HG03097 (cell line): ENCODE data around the gene MROH9.

Experiments
- ATAC-seq: cut with Tn5 transposase; IDR thresholded peaks from one replicate; pipeline ENCODE4 v1.9.1; 2021; ENCODE audit not compliant: unreplicated experiment, low FRiP score

Gene MROH9

DNA sequence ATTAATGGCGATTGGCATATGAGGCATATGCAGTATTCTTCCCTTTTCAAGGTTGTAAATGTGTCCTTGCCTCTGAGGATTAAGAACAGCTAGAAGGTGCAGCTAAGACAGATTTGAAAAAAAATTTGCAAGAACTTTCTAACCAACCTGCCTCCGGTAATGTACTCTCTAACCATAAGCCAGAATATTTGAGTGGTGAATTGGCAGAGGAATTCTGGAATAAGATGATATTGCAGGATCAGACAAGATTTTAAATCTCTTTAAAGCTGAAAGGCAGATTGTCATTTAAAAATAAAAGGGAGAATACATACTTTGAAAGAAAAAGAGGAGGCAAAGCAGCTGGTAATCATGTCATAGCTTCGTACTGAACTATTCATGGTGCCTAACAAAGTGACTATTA, 29.2 kb downstream of the MROH9 start:
- ATAC-seq, result no peak

DNA sequence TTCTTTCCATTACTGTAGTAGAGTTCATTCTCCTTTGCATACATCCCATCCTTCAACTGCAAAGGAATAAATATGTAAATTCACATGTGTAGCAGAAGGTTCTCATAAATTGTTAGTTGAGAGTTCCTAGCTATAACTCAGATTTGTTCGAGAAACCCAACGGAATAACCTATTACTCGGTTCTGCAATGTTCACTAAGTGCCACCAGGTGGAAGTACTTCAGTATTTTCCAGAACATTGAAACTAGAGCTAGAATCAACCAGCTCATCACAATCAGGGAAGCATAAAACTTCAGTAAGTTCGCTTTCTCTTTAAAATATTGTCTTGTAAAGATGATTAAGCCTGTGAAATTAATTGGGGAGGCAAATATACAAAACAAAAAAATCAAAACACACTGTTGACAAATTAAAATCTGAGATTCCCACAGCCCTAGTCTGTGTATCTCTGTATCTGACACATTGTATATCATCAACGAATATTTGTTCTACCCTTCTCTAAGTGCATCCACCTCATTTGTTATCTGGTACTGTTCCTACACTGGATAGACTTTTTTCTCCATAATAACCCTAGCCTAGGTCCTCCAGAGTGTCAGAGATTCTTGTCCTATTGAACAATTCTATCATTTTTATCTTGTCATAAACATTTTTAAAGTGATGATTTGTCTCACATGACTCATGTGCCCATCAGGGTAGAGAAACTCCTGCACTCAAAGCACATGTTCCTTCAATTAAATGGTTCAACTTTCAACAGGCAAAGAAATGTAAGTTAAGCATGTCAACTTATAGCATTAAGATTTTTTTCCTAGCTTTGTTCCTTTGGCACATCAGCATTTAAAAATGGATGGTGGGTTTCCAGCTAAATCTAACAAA, 31.9 kb downstream of the MROH9 start:
- ATAC-seq, result no peak

DNA sequence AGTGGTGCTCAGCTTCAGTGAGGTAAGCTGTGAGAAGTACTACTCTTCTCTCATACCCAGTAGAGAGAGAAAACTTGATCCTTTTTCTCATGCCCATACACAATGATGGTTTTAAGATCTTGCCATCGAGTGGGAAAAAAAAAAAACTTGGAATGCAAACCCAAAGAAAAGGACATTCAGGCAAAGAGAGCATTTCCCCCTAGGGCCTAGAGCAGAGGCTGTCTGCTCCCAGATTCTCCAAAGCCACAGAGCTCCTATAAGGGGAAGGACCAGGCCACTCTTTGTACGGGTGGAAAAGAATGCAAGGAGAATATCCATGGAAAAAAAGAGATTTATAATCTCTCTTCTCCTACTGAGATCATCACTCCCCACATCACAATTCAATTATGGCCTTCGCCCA, 34.9 kb downstream of the MROH9 start:
- no peak for ATAC-seq

DNA sequence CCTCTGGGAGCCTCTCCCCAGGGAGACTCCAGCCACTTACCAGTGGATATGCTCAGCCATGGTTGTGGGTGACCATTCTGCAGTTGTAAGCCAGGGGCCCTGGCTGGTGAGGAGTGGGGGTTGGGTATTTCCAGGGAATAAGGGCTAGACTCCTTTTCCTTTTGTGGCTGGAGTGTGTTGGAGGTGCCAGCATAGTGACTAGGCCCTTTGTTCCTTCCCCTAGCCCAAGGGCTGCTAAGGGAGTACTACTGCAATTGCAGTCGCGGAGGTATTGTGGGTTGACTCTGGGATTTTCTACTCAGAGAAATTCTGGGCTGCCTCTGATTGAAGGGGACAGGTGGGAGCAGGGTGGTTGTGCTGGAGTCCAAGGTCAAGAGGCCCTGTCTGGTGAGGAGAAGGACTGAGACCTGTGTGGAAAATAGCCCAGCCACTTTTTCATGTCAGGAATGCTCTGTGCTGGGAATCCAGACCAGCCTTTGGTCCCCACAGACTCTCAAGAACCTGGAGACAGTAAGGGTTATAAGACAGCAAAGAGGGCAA, 43.1 kb downstream of the MROH9 start:
- no peak for ATAC-seq

DNA sequence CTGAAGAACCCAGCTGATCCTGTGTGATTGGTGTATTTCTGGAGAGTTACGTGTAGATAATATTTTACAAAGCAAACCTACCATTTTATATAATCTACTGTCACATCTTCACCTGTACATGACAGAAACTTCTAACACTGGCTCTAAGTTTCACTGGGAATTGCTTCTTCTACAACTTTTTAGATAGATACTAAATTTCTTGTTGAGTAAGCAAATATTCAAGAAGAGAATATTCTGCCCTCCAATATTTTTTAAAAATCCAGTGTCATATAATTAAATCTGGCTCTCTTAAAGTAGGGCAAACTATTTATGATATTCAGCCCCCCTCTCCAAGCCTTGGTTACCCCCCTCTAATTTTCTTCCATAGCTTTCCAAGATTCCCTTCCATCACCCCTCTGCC, 50.1 kb downstream of the MROH9 start:
- no peak for ATAC-seq

DNA sequence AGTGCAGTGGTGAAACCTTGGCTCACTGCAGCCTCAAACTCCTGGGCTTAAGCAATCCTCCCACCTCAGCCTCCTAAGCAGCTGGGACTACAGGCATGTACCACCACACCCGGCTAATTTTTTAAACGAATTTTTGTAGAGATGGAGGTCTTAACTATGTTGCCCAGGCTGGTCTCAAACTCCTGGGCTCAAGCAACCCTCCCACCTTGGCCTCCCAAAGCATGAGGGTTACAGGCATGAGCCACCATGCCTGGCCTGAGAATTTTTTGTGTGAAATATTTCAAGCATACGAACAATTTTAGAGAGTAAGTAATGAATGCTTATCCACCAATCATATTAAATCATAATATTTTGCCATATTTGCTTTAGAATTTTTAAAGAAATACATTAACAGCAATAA, 51.6 kb downstream of the MROH9 start:
- ATAC-seq, result no peak

DNA sequence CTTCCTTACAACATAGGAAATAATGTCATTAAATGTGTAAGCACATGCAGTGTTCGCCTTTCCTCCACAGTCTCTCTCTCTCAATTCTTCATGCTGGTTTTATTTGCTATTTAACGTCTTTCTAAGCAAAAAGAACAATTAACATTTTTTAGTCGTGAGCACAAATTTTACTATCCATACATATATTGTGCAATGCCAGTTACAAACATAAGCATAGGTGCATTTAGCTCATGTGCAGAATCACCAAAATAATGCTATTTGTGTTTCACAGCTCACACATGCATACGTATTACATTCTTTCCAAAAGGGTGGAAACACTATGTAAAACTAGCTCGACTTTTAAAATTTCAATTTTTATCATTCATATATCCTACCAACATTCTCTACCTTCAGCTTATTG, 52.1 kb downstream of the MROH9 start:
- no peak for ATAC-seq

DNA sequence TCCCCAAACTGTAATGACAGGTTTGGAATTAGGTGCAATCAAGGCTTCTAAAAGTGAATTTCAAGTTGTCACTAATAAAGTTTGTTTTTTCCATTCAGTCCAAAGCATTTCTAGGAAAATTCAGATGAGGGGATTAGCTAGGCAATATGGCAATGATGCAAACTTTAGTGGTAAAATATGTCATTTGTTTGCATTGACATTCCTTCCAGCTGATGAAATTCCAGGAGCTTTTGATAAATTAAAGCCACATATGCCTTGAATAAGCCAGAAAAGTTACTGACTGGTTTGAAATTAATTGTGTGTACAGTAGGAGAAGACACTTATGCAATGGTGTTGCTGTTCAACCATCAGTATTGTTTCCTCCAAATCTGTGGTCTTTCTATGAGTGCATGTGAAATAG, 57.8 kb downstream of the MROH9 start:
- ATAC-seq, result no peak

DNA sequence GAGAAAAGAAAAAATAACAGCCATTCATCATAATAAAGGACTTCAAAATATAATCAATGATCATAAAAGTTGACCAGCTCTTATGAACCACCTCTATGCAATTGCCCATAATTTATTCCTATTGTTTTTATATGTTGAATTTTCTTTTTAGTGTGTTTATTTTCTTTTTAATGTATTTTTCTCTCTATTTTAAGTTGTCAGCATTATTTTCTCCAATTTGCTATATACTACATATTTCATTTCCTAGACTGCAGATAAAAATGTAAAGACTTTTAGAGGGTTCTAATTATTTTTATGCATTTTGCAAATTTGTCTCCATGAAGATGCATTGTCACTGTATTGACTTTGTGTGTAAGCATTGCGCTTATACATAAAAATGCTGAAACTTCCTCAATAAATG, 58.4 kb downstream of the MROH9 start:
- ATAC-seq, result no peak

DNA sequence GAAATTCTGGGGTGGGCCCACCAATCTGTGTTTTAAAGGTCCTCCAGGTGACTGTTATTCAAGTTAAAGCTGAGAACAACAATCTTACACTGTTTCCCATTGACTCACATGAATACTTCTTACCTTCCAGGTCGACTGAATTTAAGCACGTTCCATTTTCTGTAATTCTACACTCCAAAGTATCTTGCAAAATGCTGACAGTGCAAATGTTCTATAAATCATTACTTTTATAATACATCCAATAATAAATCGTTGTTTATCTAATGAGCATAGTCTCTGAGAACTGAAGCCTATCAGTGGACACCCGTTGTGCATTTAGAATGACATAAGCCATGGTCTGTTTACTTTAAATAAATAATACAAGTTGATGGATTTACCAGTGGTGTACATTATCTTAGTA, 79.5 kb downstream of the MROH9 start:
- no peak for ATAC-seq

DNA sequence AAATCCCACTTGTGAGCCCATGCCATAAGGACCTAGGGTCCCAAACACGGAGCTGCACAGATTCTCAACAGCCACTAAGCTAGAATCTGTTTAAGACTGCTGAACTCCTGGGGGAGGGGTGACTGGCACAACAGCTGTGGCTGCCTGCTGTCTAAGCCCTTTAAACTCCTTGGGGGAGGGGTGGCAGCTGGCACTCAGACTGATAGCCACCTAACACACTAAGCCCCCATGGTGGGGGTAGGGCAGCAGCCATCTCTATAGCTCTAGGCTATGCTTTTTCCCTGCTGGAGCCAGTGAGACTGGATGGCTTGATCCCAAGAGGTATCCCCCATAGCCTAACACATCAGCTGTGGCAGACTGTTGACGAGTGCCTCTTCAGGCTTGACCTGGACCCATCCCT, 82.1 kb downstream of the MROH9 start:
- no peak for ATAC-seq

DNA sequence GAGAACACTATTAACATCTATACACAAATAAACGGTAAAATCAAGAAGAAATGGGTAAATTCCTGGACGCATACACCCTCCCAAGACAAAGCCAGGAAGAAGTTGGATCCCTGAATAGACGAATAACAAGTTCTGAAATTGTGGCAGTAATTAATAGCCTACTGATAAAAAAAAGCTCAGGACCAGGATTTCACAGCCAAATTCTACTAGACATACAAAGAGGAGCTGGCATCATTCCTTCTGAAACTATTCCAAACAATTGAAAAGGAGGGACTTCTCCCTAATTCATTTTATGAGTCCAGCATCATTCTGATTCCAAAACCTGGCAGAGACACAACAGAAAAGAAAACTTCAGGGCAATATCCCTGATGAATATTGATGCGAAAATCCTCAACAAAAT, 84.6 kb downstream of the MROH9 start:
- ATAC-seq, result no peak

DNA sequence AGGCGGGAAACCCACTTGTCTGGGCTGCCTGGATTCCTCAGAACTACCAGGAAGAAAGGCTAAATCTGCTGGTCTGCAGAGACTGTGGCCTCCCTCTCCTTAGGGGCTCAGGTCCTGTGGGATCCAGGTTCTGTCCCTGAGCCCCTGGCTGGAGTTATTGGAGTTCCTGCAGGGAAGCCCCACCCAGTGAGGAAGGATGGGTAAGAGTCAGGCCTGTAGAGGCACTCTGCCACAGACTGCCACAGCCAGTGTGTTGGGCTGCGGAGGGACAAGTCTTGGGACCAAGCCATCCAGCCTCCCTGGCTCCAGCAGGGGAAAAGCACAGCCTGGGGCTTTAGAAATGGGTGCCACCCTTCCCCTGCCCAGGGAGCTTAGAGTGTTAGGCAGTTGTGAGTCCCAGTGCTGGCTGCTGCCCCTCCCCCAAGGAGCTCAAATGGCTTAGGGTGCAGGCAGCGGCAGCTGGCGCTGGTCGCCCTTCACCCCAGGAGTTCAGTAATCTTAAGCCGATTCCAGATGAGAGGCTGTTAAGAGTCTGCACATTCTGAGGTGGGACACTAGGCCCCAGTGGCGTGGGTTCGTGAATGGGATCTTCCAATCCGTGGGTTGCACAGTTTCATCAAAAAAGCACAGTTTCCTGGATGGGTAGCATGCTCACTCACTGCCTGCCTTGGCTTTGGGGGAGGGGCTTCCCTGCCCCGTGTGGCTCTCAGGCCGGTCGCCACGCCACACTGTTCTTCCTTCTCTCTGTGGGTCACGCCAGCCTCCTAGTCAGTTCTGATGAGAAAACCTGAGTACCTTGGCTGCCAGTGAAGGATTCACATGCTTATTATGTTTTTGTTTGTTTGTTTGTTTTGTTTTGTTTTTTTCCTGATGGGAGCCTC, 97.7 kb downstream of the MROH9 start:
- no peak for ATAC-seq

DNA sequence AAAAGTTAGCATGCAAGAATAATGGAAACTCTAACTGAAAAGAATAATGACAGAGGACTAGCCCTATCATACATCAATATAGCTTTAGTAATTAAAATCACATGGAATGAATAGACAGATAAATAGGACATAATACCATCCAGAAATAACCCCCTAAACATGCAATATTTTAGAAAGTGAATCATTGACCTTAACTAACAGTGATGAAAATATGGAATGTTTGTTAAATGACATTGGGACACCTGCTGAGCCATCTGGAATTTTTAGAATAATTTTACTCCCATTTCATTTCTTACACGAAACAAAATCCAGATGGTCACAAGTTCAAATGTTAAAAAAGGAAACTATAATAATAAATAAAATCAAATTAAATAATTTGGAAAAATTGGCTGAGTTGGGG, 102.3 kb downstream of the MROH9 start:
- ATAC-seq, result no peak

DNA sequence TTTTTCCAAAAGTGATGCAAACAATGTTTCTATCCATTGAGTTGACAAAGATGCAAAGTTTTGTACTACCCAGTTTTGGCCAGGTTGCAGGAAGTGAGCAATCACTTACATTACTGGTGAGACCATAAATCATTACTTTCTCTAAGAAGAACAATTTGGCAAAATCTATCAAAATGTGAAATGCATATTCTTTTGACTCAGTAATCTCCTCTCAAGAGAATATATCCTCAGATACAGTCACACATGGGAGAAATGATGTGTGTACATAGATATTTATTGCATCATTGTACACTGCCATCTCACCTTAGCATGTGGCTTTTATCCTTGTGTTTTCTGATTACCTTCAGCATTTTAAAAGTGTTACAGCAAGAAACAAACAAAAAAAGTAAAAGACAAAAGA, 103.0 kb downstream of the MROH9 start:
- ATAC-seq, result no peak

DNA sequence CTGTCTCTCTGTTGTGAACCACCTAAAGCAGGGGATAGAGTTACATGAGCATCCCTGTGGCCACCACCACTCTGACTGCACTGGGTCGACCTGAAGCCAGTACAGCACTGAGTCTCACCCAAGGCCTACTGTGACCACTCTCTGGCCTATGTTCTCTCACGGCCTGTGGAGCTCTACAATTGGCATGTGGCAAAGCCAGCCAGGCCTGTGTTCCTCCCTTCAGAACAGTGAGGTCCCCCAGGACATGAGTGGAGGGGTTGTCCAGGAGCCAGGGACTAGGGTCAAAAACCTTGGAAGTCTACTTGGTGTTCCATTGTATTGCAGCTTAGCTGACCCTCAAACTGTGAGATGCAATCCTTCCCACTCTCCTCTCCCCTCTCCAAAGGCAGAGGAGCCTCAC, 112.7 kb downstream of the MROH9 start:
- no peak for ATAC-seq

DNA sequence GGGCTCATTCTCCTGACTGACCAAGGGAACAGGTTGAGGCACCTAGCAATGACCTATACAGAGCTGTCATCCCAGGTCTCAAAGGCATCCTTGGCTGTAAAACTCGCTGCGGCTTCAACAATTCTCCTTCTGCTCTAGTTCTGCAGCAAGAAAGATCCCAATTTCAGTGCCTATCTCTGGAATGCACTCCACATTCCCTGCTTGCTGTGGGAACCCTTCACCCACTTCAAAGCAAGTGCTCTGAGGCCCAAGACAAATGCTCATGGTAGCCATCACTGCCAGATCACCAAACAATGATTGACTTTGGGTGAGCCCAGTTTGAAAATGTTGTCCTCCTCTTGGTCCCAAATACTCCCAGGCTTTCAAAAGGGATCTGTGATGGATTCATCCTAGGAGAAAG, 117.6 kb downstream of the MROH9 start:
- ATAC-seq, result no peak

DNA sequence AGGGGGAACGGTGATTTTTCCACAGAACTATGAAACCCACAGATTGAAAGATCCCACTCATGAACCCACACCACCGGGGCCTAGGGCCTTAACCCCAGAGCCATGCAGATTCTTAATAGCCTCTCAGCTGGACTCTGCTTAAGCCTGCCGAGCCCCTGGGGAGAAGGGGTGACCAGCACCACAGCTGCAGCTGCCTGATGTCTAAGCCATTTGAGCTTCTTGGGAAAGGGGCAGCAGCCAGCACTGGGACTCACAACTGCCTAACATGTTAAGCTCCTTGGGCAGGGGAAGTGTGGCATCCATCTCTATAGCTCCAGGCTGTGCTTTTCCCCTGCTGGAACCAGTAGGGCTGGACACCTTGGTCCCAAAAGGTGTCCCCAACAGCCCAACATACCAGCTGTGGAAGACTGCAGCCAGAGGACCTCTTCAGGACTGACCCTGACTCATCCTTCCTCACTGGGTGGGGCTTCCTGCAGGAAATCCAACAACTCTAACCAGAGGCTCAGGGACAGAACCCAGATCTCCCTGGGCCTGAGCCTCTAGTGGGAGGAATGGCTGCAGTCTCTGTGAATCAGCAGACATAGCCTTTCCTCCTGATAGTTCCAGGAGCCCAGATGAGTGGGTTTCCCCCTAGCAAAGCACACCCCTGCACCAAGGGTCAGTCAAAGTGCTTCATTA, 120.8 kb downstream of the MROH9 start:
- no peak for ATAC-seq

DNA sequence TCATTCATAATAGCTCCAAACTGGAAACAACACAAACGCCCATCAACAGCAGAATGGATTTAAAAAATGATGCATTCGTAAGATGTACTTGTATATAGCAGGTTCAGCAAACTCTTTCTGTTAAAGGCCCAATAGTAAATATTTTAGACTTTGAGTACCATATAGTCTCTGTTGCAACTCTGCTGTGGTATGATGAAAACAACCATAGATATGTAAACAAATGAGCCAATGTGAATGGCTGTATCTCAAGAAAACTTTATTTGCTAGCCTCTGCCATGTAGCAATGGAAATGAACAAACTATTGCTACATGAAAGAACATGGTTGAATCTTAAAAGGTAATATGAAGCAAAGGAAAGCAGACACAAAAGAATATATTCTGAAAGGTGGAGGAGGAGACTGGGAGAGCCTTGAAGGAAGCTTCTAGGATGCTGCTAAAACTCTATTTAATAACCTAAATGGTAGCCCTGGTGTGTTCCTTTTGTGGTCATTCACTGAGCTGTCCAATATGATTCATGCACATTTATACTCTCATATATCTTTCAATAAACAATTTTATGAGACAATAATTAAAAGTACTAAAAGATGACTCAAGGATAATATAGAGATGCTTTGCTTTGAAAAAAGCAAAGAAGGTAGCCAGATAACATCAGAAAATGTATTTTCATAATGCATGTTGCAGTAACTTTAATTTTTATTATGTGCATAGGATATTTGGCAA, 126.2 kb downstream of the MROH9 start:
- no peak for ATAC-seq

DNA sequence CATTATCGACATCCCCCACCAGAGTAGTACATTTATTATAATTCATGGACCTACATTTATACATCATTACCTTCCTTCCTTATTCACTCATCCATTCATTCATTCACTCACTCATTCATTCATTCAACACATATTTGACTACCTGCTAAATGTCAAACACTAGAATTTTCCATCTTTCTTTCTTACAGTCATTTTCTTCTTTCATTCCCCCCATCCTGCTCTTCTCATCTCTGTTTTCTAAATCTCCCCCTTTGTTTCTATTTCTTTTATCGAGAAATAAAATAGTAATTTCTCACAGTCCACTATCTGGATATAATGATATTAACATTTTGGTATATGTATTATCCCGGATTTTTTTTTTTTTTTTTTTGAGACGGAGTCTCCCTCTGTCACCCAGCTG, 127.6 kb downstream of the MROH9 start:
- no peak for ATAC-seq
